ENCODE measurements around the gene CSNK1A1. TPM values are rescaled to one million over a fixed set of nuclear protein-coding genes. Genes with fewer than 3 reads are reported as not detected.

CSNK1A1 gene
- total RNA-seq, 1 experiment from 2014 or later = 300 TPM

DNA sequence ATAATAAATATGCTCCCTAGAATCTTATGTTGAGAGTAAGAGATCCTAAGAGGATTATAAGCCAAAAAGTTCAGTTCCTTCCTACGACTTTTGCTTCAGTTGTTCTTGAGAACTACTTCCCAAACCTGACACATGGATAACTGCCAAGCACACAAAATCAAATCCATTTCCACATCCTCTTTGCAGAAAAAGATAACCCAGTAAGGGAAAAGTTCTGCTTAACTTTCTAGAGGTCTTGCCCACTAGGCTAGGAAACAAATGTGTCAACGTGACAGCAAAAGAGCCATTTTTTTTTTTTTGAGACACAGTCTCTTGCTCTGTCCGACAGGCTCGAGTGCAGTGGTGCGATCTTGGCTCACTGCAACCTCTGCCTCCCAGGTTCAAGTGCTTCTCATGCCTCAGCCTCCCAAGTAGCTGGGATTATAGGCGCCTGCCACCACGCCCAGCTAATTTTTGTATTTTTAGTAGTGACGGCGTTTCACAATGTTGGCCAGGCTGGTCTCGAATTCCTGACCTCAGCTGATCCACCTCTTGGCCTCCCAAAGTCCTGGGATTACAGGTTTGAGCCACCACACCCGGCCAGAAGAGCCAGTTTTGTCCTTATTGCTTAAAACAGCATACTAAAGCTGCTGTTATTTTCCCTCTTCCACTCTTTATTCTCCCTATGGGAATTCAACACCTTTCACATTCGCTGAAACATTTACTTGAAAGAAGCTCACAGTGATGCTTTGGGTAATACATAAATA lies 24.2 kb downstream of the CSNK1A1 start:
- Histone ChIP-seq H3K36me3 (ENCODE audit: low read depth) (peaks cover 33% of the 10 kb centered on the region), H3K4me2 (no peak overlapping the region), H3K27ac (no peak overlapping the region), H2AFZ (no peak overlapping the region), H3K4me3 (no peak overlapping the region), H3F3A (ENCODE audit: insufficient read depth, low read depth) (peaks cover 36% of the 10 kb centered on the region), H3K79me2 (ENCODE audit: low read depth) (peaks cover 100% of the 10 kb centered on the region), H3K9me3 (ENCODE audit: insufficient read depth, low read depth) (no peaks in the 10 kb centered on the region), H3K9me2 (ENCODE audit: insufficient read depth) (no peaks in the 10 kb centered on the region), H3K27me3 (ENCODE audit: insufficient read depth, low read depth) (no peaks in the 10 kb centered on the region), H3K4me1 (replicated peaks; ENCODE audit: insufficient read depth) (peaks cover 22% of the 10 kb centered on the region), H4K20me1 (ENCODE audit: insufficient read depth) (peaks cover 100% of the 10 kb centered on the region)
- ChIA-PET CTCF (no interaction called here), POLR2A (ENCODE audit: unreplicated experiment) (interaction anchor here (0.5 kb wide), 1 partner anchor 22 kb away, joined by 3 read pairs; no protein-coding TSS in a partner anchor)
- no peak for TF ChIP-seq EZH2 (IDR thresholded peaks at IDR 0.05; ENCODE audit: low read depth)
- TF ChIP-seq, protein P1, sequence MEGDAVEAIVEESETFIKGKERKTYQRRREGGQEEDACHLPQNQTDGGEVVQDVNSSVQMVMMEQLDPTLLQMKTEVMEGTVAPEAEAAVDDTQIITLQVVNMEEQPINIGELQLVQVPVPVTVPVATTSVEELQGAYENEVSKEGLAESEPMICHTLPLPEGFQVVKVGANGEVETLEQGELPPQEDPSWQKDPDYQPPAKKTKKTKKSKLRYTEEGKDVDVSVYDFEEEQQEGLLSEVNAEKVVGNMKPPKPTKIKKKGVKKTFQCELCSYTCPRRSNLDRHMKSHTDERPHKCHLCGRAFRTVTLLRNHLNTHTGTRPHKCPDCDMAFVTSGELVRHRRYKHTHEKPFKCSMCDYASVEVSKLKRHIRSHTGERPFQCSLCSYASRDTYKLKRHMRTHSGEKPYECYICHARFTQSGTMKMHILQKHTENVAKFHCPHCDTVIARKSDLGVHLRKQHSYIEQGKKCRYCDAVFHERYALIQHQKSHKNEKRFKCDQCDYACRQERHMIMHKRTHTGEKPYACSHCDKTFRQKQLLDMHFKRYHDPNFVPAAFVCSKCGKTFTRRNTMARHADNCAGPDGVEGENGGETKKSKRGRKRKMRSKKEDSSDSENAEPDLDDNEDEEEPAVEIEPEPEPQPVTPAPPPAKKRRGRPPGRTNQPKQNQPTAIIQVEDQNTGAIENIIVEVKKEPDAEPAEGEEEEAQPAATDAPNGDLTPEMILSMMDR (conservative IDR thresholded peaks at IDR 0.05) = no peak
- BruUV-seq (replicated peaks) = no TSS peak
- intact Hi-C loops (cut with micrococcal nuclease; ENCODE audit: unreplicated experiment) = no loop called here
- no peak for DNase-seq

DNA sequence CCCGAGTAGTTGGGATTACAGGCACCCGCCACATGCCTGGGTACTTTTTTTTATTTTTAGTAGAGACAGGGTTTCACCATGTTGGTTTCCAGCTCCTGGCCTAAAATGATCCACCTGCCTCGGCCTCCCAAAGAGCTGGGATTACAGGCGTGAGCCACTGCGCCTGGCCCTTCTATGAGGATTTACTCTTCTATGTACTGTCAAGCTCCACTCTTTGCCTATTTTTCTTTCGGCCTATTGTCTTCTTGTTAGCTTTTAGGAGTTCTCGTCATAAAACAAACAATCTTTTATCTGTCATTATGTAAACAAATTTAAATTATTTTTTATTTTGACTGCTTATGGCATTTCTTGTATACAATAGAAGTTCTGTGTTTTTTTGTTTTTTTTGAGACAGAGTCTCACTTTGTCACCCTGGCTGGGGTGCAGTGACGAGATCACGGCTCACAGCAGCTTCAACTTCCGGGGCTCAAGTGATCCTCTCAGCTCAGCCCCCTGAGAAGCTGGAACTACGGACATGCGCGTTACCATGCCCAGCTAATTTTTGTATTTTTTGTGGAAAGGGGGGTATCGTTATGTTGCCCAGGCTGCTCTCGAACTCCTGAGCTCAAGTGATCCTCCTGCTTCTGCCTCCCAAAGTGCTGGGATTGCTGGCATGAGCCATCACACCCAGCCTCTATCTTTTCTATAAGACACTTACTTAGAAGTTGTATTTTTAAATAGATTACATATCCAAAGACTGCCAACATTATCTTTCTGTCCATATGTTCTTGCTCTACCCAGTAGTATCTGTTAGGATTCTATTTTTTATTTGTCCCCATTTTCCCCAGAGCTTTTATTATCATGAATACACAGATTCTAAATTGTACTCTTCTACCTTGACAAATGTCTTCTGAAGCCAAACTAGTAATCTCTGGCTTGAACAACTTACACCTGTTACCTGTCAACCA lies 29.2 kb downstream of the CSNK1A1 start:
- Histone ChIP-seq H3K79me2 (ENCODE audit: low read depth) (peaks cover 100% of the 10 kb centered on the region), H4K20me1 (ENCODE audit: insufficient read depth) (peaks cover 97% of the 10 kb centered on the region), H3K27me3 (ENCODE audit: insufficient read depth, low read depth) (no peaks in the 10 kb centered on the region), H3K9me2 (ENCODE audit: insufficient read depth) (no peaks in the 10 kb centered on the region), H3K27ac (no peak overlapping the region), H3K4me2 (no peak overlapping the region), H3K4me1 (replicated peaks; ENCODE audit: insufficient read depth) (0 out of 2 replicates have a peak, but pooled peaks cover 2% of the 10 kb centered on the region), H3K36me3 (ENCODE audit: low read depth) (peaks cover 56% of the 10 kb centered on the region), H3F3A (ENCODE audit: insufficient read depth, low read depth) (peaks cover 77% of the 10 kb centered on the region), H3K4me3 (no peak overlapping the region), H2AFZ (no peak overlapping the region), H3K9me3 (ENCODE audit: insufficient read depth, low read depth) (no peaks in the 10 kb centered on the region)
- POLR2A ChIA-PET (ENCODE audit: unreplicated experiment) = interaction anchor here (0.7 kb wide), 1 partner anchor 26 kb away, joined by 3 read pairs; no protein-coding TSS in a partner anchor
- intact Hi-C loops (cut with micrococcal nuclease; ENCODE audit: unreplicated experiment) = no loop called here
- TF ChIP-seq EZH2 (IDR thresholded peaks at IDR 0.05; ENCODE audit: low read depth) = no peak
- TF ChIP-seq, protein P1 (conservative IDR thresholded peaks at IDR 0.05) = no peak
- BruUV-seq (replicated peaks) = no TSS peak
- no peak for DNase-seq
- CTCF ChIA-PET = interaction anchor here (0.7 kb wide), 1 partner anchor 335 kb away, joined by 4 read pairs; no protein-coding TSS in a partner anchor

DNA sequence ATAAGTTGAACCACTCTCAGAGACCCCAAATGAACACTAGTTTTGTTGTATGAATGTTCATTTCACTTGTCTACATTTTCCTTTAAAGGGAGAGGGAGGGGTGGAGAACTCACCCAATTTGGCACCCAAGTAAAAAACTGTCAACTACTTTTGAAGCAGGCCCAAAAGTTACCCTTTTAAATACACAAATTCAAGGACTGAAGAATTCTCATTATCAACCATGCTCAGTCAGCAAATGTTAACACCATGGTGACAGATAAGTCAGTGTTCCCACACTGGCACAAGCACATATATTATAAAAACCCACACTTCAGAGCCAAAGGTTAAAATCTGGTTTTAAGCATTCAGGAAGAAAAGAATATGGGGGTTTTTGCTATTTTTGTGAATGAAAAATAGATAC lies 31.6 kb downstream of the CSNK1A1 start:
- H3K36me3 ChIP-seq (ENCODE audit: low read depth) = peaks cover 60% of the 10 kb centered on the region
- H3K27ac ChIP-seq = peak overlapping the region; percentile 5; the same call in 1 of the 2 replicates
- no peak for DNase-seq
- H2AFZ ChIP-seq = no peak overlapping the region
- no peak overlapping the region for H3K4me2 ChIP-seq
- intact Hi-C loops (cut with micrococcal nuclease; ENCODE audit: unreplicated experiment) = no loop called here
- ChIA-PET CTCF (no interaction called here), POLR2A (ENCODE audit: unreplicated experiment) (no interaction called here)
- H3K9me3 ChIP-seq (ENCODE audit: insufficient read depth, low read depth) = no peaks in the 10 kb centered on the region
- peaks cover 61% of the 10 kb centered on the region; the same call in 1 of the 2 replicates for H3F3A ChIP-seq (ENCODE audit: insufficient read depth, low read depth)
- TF ChIP-seq, protein P1 (conservative IDR thresholded peaks at IDR 0.05) = no peak
- TF ChIP-seq EZH2 (IDR thresholded peaks at IDR 0.05; ENCODE audit: low read depth) = no peak
- peaks cover 94% of the 10 kb centered on the region for H4K20me1 ChIP-seq (ENCODE audit: insufficient read depth)
- H3K4me3 ChIP-seq = no peak overlapping the region
- no TSS peak for BruUV-seq (replicated peaks)
- no peaks in the 10 kb centered on the region for H3K27me3 ChIP-seq (ENCODE audit: insufficient read depth, low read depth)
- H3K79me2 ChIP-seq (ENCODE audit: low read depth) = peaks cover 100% of the 10 kb centered on the region
- no peaks in the 10 kb centered on the region for H3K4me1 ChIP-seq (replicated peaks; ENCODE audit: insufficient read depth)
- no peaks in the 10 kb centered on the region for H3K9me2 ChIP-seq (ENCODE audit: insufficient read depth)
